ENCODE data around the gene STUB1.

DNA sequence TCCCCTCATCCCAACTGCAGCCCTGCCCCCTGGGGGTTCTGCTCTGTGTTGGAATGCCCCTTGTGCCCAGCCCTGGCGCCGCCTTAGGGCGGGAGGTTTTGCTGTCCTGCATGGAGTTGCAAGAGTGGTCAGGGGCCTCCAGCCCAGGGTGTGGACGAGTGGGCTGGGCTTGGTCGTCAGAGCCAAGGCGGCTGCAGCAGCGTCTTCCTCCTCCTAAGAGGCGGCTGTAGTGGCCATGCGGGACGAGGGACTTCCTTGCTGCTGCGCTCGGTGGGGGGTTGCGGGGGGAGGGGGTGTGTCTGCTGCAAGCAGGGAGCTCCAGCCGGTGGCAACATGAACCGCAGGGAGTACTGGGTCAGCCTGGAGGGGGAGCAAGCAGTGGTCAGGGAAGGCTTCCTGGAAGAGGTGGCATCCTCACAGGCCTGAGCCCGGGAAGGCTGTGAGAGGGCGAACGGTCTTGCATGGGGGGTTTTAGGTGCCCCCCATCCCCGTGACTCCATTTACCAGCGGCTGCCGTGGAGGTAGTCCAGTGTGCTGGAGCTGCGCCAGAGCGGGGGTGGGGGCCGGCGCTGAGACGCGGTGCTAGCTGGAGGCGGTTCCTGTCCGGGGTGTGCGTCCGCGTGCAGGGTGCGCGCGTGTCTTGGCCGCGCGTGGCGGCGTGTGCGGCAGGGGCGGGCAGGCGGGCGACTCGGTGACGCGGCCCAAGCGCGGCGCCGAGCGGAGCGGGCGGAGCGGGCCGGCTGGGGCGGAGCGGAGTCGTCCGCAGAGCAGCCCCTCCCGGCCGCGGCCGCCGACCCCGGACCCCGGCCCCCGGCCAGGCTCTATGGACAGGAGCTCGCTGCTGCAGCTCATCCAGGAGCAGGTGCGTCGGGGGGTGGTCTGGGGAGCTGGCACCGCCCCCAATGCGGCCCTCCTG lies 5.0 kb upstream of the STUB1 start, which contains the start of gene RHBDL1:
- TF ChIP-seq CTCF (IDR thresholded peaks at IDR 0.05; ENCODE audit: low read length) (no peak), EZH2 (IDR thresholded peaks at IDR 0.05; ENCODE audit: borderline replicate concordance, low read length) (no peak)

Data from OCI-LY1 (cell line).